Keratinocyte (primary cell): Measurements from ENCODE around the gene TRIP12. TPM values are rescaled to one million over a fixed set of nuclear protein-coding genes. Genes with fewer than 3 reads are reported as not detected.

Experiments
- DNase-seq: peaks from one replicate; pipeline ENCODE4 v3.0.0-alpha.2; 2011; ENCODE audit warnings: low read depth, missing footprints, low spot score
- FAIRE-seq: peaks from 2 replicates; lab custom pipeline; 2011; peaks lifted over from hg19 to GRCh38; lab: Jason Lieb, UNC
- H2AFZ ChIP-seq: 2 replicates; pipeline ENCODE4 v1.6.0; 2012; ENCODE audit warnings: low read length, control low read depth, inconsistent platforms; ENCODE audit not compliant: control insufficient read depth
- H3K27ac ChIP-seq: 2 replicates; pipeline ENCODE4 v1.5.1; 2011; ENCODE audit warnings: low read length; ENCODE audit not compliant: control insufficient read depth, insufficient read depth
- H3K27me3 ChIP-seq: 3 replicates; pipeline ENCODE4 v1.6.0; 2011; ENCODE audit warnings: low read length; ENCODE audit not compliant: control insufficient read depth, insufficient read depth; ENCODE audit errors: extremely low read depth
- H3K36me3 ChIP-seq, 2 experiments: 2 replicates in 1 of 2; 3 replicates in 1 of 2; pipeline ENCODE4 v1.5.1; 2011; ENCODE audit warnings: low read length in 2 of 2, mild to moderate bottlenecking in 1 of 2; ENCODE audit not compliant: control insufficient read depth in 2 of 2, insufficient read depth in 2 of 2; ENCODE audit errors: extremely low read depth in 1 of 2
- H3K4me1 ChIP-seq: 3 replicates; pipeline ENCODE4 v1.5.1; 2011; ENCODE audit warnings: low read length; ENCODE audit not compliant: control insufficient read depth, insufficient read depth; ENCODE audit errors: extremely low read depth
- H3K4me2 ChIP-seq: 3 replicates; pipeline ENCODE4 v1.6.0; 2011; ENCODE audit warnings: low read depth, low read length; ENCODE audit not compliant: control insufficient read depth, insufficient read depth; ENCODE audit errors: extremely low read depth
- H3K4me3 ChIP-seq, 3 experiments: fragments of 200-600 bp in 1 of 3; sonication (generic) in 1 of 3; 2 replicates in 2 of 3; 3 replicates in 1 of 3; pipeline ENCODE4 v1.5.1; 2011 to 2016; ENCODE audit warnings: low read length in 3 of 3, mild to moderate bottlenecking in 3 of 3, control low read depth in 2 of 3, inconsistent platforms in 1 of 3, low read depth in 1 of 3, mixed read lengths in 1 of 3, mixed run types in 1 of 3, moderate library complexity in 1 of 3; ENCODE audit not compliant: control insufficient read depth in 2 of 3, insufficient read depth in 2 of 3; ENCODE audit errors: extremely low read depth in 1 of 3
- H3K79me2 ChIP-seq: 2 replicates; pipeline ENCODE4 v1.6.0; 2012; ENCODE audit warnings: low read length; ENCODE audit not compliant: control insufficient read depth, insufficient read depth
- H3K9ac ChIP-seq: 3 replicates; pipeline ENCODE4 v1.6.0; 2011; ENCODE audit warnings: low read length; ENCODE audit not compliant: control insufficient read depth, insufficient read depth; ENCODE audit errors: extremely low read depth
- H3K9me1 ChIP-seq: 3 replicates; pipeline ENCODE4 v1.6.0; 2011; ENCODE audit warnings: low read length; ENCODE audit not compliant: control insufficient read depth, insufficient read depth; ENCODE audit errors: extremely low read depth
- H3K9me3 ChIP-seq: 2 replicates; pipeline ENCODE4 v1.5.1; 2012; ENCODE audit warnings: low read depth, low read length; ENCODE audit not compliant: control insufficient read depth
- H4K20me1 ChIP-seq: 3 replicates; pipeline ENCODE4 v1.6.0; 2011; ENCODE audit warnings: low read length; ENCODE audit not compliant: control insufficient read depth, insufficient read depth; ENCODE audit errors: extremely low read depth
- CTCF ChIP-seq, 3 experiments: IDR thresholded peaks in 1 of 3; conservative IDR thresholded peaks in 1 of 3; optimal IDR thresholded peaks in 1 of 3; 2 replicates in 2 of 3; 3 replicates in 1 of 3; pipeline versions ENCODE3 to v1.5.1; 2011; ENCODE audit warnings: low read length in 3 of 3, mild to moderate bottlenecking in 3 of 3, moderate library complexity in 2 of 3, control low read depth in 1 of 3, inconsistent platforms in 1 of 3; ENCODE audit not compliant: insufficient read depth in 2 of 3; ENCODE audit errors: extremely low read depth in 1 of 3
- EZH2 ChIP-seq: IDR thresholded peaks from one replicate; pipeline ENCODE4 v1.6.1; 2012; ENCODE audit warnings: inconsistent platforms, mild to moderate bottlenecking, low read length, moderate library complexity
- dilution Hi-C: fragments of 300-500 bp; cut with MboI; formaldehyde crosslinking; loops from one replicate; pipeline ENCODE4 v1.7.0; 2020; ENCODE audit warnings: low sequenced_read_pairs; ENCODE audit not compliant: extremely low pct_ligation_motif_present
- polyA plus RNA-seq, 5 experiments: library from polyadenylated mRNA; depleted of rRNA in 3 of 5; stranded (reverse) in 3 of 5; stranded (forward) in 1 of 5; unstranded in 1 of 5; fragments of >200 nt; gene quantifications; 1 replicate in 1 of 5; 2 replicates in 3 of 5; 3 replicates in 1 of 5; pipeline versions ENCODE4 v1.2.1 to v1.2.3, GENCODE V29; 2011 to 2012; ENCODE audit warnings: missing spikeins in 2 of 5, low read depth in 1 of 5, low replicate concordance in 1 of 5

The TRIP12 gene
- polyA plus RNA-seq, 1 donor (not counting 4 experiments of a cell fraction or from before 2014, with no cell fraction given) = 123 TPM

- Histone ChIP-seq H3K79me2 (peaks cover 92% of the 10 kb centered on the region), H3K36me3 (peaks cover 0 to 2% of the 10 kb centered on the region in 2 experiments), H3K4me3 (no peak overlapping the region), H3K27me3 (no peaks in the 10 kb centered on the region), H2AFZ (no peak overlapping the region), H3K9ac (no peak overlapping the region), H3K9me3 (no peaks in the 10 kb centered on the region), H3K4me2 (no peak overlapping the region), H3K27ac (no peak overlapping the region), H3K9me1 (no peaks in the 10 kb centered on the region), H3K4me1 (no peaks in the 10 kb centered on the region), H4K20me1 (peaks cover 6% of the 10 kb centered on the region)
- peak; percentile 23 for FAIRE-seq
- dilution Hi-C loops = no loop called here
- TF ChIP-seq CTCF (optimal IDR thresholded peaks at IDR 0.05 in 1 of 3, IDR thresholded peaks at IDR 0.05 in 1 of 3, conservative IDR thresholded peaks at IDR 0.05 in 1 of 3; ENCODE audit: extremely low read depth in 1 of 3, insufficient read depth in 2 of 3, low read length in 3 of 3) = no peak
- TF ChIP-seq EZH2 = no peak
- no peak for DNase-seq
Measured at GRCh38 chr2:229910147-229910831, 11.5 kb downstream of the TRIP12 start.

GRCh38 chr2:229909090-229909489, 12.7 kb downstream of the TRIP12 start:
- peaks cover 6% of the 10 kb centered on the region for H4K20me1 ChIP-seq
- FAIRE-seq = no peak
- no peak for DNase-seq
- no peaks in the 10 kb centered on the region for H3K9me3 ChIP-seq
- no peak overlapping the region for H3K9ac ChIP-seq
- no peaks in the 10 kb centered on the region for H3K9me1 ChIP-seq
- H3K27ac ChIP-seq = peak overlapping the region; percentile 2
- no peaks in the 10 kb centered on the region for H3K4me1 ChIP-seq
- H3K79me2 ChIP-seq = peaks cover 92% of the 10 kb centered on the region
- no peak overlapping the region for H3K4me2 ChIP-seq
- no peaks in the 10 kb centered on the region for H3K27me3 ChIP-seq
- TF ChIP-seq EZH2 = no peak
- no peak for TF ChIP-seq CTCF (optimal IDR thresholded peaks at IDR 0.05 in 1 of 3, IDR thresholded peaks at IDR 0.05 in 1 of 3, conservative IDR thresholded peaks at IDR 0.05 in 1 of 3; ENCODE audit: extremely low read depth in 1 of 3, insufficient read depth in 2 of 3, low read length in 3 of 3)
- dilution Hi-C loops = no loop called here
- H3K4me3 ChIP-seq = no peak overlapping the region
- peaks cover 0 to 2% of the 10 kb centered on the region in 2 experiments for H3K36me3 ChIP-seq
- no peak overlapping the region for H2AFZ ChIP-seq
